IPS-18a (cell line): ENCODE results near the gene SRSF10.
"Not testable (repeated sequence)": the region's sequence is repeated elsewhere in the genome, so short reads cannot be mapped to it uniquely, and the experiment has no call there.

Experiments
- H3K27ac ChIP-seq: one replicate; pipeline ENCODE4 v1.5.1; 2013; ENCODE audit warnings: low read length
- H3K27me3 ChIP-seq: one replicate; pipeline ENCODE4 v1.6.1; 2013; ENCODE audit warnings: mild to moderate bottlenecking, low read length; ENCODE audit not compliant: control insufficient read depth, insufficient read depth
- H3K36me3 ChIP-seq: one replicate; pipeline ENCODE4 v1.6.1; 2013; ENCODE audit warnings: low read depth, low read length; ENCODE audit not compliant: control insufficient read depth
- H3K4me1 ChIP-seq: one replicate; pipeline ENCODE4 v1.6.1; 2013; ENCODE audit warnings: low read depth, low read length; ENCODE audit not compliant: control insufficient read depth
- H3K4me3 ChIP-seq: one replicate; pipeline ENCODE4 v1.5.1; 2013; ENCODE audit warnings: low read length
- H3K9ac ChIP-seq: one replicate; pipeline ENCODE4 v1.6.1; 2013; ENCODE audit warnings: mild to moderate bottlenecking, low read length, moderate library complexity
- H3K9me3 ChIP-seq: one replicate; pipeline ENCODE4 v1.6.1; 2013; ENCODE audit warnings: low read depth, low read length; ENCODE audit not compliant: control insufficient read depth

SRSF10 gene

GRCh38 chr1:23964790-23965740 lies 15.1 kb downstream of the SRSF10 start:
- Histone ChIP-seq H3K27ac (no peak overlapping the region), H3K36me3 (peaks cover 79% of the 10 kb centered on the region), H3K4me3 (no peak overlapping the region), H3K4me1 (no peaks in the 10 kb centered on the region), H3K27me3 (no peaks in the 10 kb centered on the region), H3K9ac (no peak overlapping the region), H3K9me3 (no peaks in the 10 kb centered on the region)

DNA sequence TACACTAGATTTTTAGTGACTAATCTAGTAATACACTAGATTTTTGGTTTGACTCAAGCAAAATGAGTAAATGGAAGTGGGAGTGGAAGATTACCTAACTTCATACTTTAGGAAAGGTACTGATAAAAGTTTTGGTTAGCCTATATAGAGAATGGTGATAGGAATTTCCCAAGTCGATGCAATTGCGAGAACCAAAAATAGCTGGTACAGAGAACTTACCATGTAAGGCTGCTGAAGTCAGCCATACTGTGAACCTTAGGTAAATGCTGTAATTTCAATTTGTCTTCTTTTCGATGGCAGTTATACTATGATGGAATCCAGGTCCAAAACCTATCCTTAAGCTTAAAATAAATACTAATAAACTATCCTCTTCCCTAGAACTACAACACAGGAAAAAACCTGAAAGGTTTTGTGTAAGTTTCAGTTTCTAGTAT lies 15.9 kb downstream of the SRSF10 start:
- Histone ChIP-seq H3K27ac (no peak overlapping the region), H3K4me1 (no peaks in the 10 kb centered on the region), H3K9me3 (no peaks in the 10 kb centered on the region), H3K36me3 (peaks cover 72% of the 10 kb centered on the region), H3K4me3 (no peak overlapping the region), H3K27me3 (no peaks in the 10 kb centered on the region), H3K9ac (no peak overlapping the region)

DNA sequence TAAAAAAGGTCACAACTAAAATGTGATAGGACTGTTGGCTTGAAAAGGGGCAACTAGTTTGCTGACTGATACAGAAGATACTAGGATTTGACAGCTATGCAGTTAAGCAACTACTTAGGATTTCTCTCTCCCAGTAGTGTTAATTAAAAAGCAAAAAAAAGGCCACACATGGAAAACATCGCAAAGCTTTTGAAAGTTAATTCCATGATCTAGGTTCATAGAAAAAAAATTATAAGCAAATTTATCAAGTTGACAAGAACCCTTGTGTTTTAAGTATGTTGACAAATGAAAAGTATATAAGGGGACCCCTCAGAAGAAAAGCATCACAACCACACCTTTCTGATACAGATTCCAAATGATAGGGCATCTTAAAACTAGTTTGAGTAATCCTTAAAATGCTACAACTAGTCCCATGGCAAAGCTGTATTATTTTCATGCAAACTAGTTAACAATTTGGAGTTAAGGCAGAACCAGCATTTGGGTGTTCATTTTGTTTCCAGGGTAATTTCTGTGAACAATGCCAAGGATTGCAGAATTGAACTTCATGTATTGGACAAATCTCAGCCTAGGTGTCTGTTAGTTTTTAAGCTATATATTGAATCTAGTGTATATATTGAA lies 16.4 kb downstream of the SRSF10 start:
- no peak overlapping the region for H3K27ac ChIP-seq
- no peaks in the 10 kb centered on the region for H3K4me1 ChIP-seq
- no peak overlapping the region for H3K9ac ChIP-seq
- H3K27me3 ChIP-seq = no peaks in the 10 kb centered on the region
- H3K4me3 ChIP-seq = no peak overlapping the region
- H3K9me3 ChIP-seq = no peaks in the 10 kb centered on the region
- peaks cover 66% of the 10 kb centered on the region for H3K36me3 ChIP-seq

DNA sequence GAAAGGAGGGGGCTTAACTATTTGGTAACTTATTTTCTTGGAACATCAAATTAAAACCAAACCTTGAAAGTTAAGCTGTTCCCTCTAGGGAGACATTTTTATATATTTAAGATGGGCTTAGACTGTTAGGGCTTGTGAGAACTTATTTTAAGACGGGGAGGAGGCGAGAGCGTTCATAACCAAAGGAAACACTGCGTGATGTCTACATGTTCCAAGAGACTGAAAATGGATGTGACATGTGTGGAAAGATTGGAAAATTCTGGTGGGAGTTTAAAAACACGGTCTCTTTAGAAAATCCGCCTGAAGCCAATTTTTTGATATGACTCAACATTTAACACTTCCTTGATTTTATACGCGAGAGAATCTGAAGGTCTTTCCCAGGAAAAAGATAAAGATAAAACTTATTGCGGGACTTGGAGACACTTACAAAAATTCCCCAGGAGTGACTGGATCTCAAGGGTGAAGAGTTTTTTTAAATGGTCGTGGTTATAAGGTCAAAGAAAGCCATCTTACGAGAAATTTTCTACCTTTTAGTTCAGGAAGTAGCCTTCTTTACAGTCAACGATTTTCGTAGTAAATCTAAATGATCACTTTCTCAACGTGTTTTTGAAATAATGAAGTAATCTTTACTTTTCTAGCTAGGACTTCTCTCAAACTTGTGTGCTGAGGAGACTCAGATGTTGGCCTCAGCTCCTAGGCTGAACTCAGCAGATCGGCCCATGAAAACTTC lies 19.7 kb downstream of the SRSF10 start:
- H3K9me3 ChIP-seq = no peaks in the 10 kb centered on the region
- no peaks in the 10 kb centered on the region for H3K4me1 ChIP-seq
- H3K4me3 ChIP-seq = peak overlapping the region; percentile 87
- peak overlapping the region; percentile 98 for H3K9ac ChIP-seq
- H3K27ac ChIP-seq = peak overlapping the region; percentile 98
- no peaks in the 10 kb centered on the region for H3K27me3 ChIP-seq
- peaks cover 34% of the 10 kb centered on the region for H3K36me3 ChIP-seq

GRCh38 chr1:23959461-23960290 lies 20.5 kb downstream of the SRSF10 start, which contains the start of gene PNRC2:
Gene PNRC2 (plus strand): TSS chr1:23959828. CDS start chr1:23961458, 1,630 bp downstream.
- peak within 1 kb of the TSS; percentile 98 for H3K27ac ChIP-seq
- H3K9me3 ChIP-seq = no peaks in the 10 kb centered on the region
- H3K9ac ChIP-seq = peak within 1 kb of the TSS; percentile 98
- H3K36me3 ChIP-seq = peaks cover 27% of the 10 kb centered on the region
- no peaks in the 10 kb centered on the region for H3K27me3 ChIP-seq
- peak within 1 kb of the TSS; percentile 87 for H3K4me3 ChIP-seq
- no peaks in the 10 kb centered on the region for H3K4me1 ChIP-seq

GRCh38 chr1:23958810-23959460 lies 21.2 kb downstream of the SRSF10 start:
- Histone ChIP-seq H3K36me3 (peaks cover 19% of the 10 kb centered on the region), H3K9ac (peak overlapping the region; percentile 98), H3K27ac (peak overlapping the region; percentile 89), H3K4me1 (no peaks in the 10 kb centered on the region), H3K9me3 (no peaks in the 10 kb centered on the region), H3K27me3 (no peaks in the 10 kb centered on the region), H3K4me3 (peak overlapping the region; percentile 87)

DNA sequence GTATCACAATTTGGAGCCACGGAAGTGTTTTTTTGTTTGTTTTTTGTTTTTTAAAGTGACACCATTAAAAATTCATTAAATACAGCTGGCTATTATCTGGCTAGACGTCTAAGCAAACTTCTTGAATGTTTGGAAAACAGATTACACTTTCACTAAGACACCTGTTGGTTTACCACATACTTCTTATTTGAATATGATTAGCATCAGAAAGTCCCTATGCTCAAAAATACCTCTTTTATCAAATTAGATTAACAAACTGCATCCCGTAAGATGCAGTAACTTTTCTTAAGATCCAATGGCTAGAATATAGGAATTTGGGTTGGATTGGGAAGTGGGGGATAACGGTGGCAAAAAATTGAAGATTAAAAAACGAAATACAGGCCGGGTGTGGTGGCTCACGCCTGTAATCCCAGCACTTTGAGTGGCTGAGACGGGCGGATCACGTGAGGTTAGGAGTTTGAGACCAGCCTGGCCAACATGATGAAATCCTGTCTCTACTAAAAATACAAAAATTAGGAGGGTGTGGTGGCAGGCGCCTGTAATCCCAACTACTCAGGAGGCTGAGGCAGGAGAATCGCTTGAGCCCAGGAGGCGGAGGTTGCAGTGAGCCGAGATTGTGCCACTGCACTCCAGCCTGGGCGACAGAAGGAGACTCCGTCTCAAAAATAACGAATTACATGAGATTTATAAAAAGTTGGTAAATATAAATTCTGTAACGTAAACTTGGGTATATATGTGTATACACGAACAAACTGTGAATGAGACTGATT lies 21.9 kb downstream of the SRSF10 start:
- H3K27ac ChIP-seq = peak overlapping the region; percentile 89

GRCh38 chr1:23957096-23957495 lies 23.0 kb downstream of the SRSF10 start:
- H3K4me1 ChIP-seq = no peaks in the 10 kb centered on the region
- no peak overlapping the region for H3K9ac ChIP-seq
- H3K27me3 ChIP-seq = no peaks in the 10 kb centered on the region
- H3K9me3 ChIP-seq = no peaks in the 10 kb centered on the region
- peaks cover 9% of the 10 kb centered on the region for H3K36me3 ChIP-seq
- no peak overlapping the region for H3K27ac ChIP-seq
- no peak overlapping the region for H3K4me3 ChIP-seq

More for the DNA sequence above, 21.9 kb downstream of the SRSF10 start:
- peak overlapping the region; percentile 98 for H3K9ac ChIP-seq
- not testable (repeated sequence) for H3K9me3 ChIP-seq, H3K27me3 ChIP-seq, H3K4me1 ChIP-seq
- H3K4me3 ChIP-seq = peak overlapping the region; percentile 87
- H3K36me3 ChIP-seq = peaks cover 14% of the 10 kb centered on the region

DNA sequence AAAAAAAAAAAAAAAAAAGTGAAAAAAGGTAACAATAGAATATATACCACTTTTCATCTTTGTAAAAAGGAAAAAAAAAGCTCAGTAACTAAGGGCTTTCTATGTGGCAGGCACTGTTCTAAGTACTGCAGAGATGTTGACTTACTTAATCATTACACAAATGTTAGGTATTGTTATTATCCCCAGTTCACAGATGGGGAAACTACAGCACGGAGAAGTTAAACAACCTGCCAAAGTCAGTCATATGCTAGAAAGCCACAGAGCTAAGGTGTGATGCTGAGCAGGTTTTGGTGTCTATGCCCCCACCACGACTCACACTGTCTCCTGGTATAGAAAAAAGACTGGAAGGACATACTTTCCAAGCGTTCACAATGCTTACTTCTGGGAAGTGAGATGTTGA lies 27.1 kb downstream of the SRSF10 start:
- H3K27me3 ChIP-seq = no peaks in the 10 kb centered on the region
- no peak overlapping the region for H3K9ac ChIP-seq
- H3K4me1 ChIP-seq = no peaks in the 10 kb centered on the region
- H3K4me3 ChIP-seq = no peak overlapping the region
- no peaks in the 10 kb centered on the region for H3K9me3 ChIP-seq
- no peaks in the 10 kb centered on the region for H3K36me3 ChIP-seq
- no peak overlapping the region for H3K27ac ChIP-seq

GRCh38 chr1:23947366-23947765 lies 32.8 kb downstream of the SRSF10 start:
- Histone ChIP-seq H3K27me3 (no peaks in the 10 kb centered on the region), H3K36me3 (no peaks in the 10 kb centered on the region), H3K27ac (no peak overlapping the region), H3K9ac (no peak overlapping the region), H3K4me3 (no peak overlapping the region), H3K9me3 (no peaks in the 10 kb centered on the region), H3K4me1 (no peaks in the 10 kb centered on the region)
